ENCODE data around the gene DCUN1D3. TPM values are rescaled to one million over a fixed set of nuclear protein-coding genes. Genes with fewer than 3 reads are reported as not detected.
A peak's percentile ranks its signal among the peaks of the same experiment; 100 is the strongest.

DCUN1D3 gene
- polyA plus RNA-seq, 3 donors from 2014 or later = 0.06 to 1.5 (median 0.74) TPM

DNA sequence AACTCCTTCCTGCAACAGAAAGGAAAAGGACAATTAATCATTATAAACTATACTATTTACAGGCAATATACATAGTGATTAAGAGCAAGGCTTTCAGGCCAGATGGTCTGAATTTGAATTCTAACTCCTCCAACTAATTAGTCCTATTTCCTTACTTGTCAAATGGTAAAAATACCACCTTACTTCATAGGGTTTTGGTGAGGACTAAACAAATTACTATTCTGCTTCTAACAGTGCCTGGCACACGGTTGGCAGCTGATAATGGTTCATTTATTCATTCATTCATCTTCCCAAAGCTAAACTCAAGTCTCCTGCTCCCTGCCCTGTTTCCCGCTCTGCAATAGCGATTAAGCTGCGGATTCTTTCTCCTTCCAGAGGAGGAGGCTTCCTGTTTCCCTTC is 39.8 kb downstream of the DCUN1D3 start:
- Mint-ChIP-seq H3K9me3 (no peaks in the 10 kb centered on the region), H3K27ac (peak overlapping the region in 1 of 6 donors; percentile 2), H3K27me3 (ENCODE audit: low read depth in 3 of 3) (no peaks in the 10 kb centered on the region), H3K4me1 (peaks cover 0 to 9% of the 10 kb centered on the region in 2 donors), H3K4me3 (no peak overlapping the region), H3K36me3 (peaks cover 8 to 20% (median 11%) of the 10 kb centered on the region in 3 donors)
- no peak for DNase-seq

DNA sequence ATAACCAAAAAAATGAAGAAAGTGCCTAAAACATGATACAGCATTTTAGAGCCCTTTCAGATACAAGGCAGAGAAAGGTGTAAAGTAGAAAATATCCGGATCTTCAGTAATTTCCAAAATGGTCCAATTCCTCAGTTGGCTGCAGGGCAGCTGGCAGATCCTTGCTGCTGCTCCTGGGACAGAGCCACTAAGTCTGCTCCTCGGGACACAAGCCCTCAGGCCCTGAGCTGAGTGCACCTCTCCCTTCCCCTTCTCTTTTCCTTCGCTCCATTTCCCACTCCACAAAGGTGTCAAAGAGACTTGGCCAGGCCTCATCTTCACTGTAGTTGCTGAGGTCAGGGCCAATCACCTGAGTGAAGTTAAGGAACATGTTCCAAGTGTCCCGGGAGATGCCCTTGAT is 40.5 kb downstream of the DCUN1D3 start:
- H3K4me3 Mint-ChIP-seq = no peak overlapping the region
- DNase-seq = no peak
- no peaks in the 10 kb centered on the region for H3K27me3 Mint-ChIP-seq (ENCODE audit: low read depth in 3 of 3)
- peaks cover 0 to 9% of the 10 kb centered on the region in 2 donors for H3K4me1 Mint-ChIP-seq
- H3K27ac Mint-ChIP-seq = peak overlapping the region in 1 of 6 donors; percentile 48
- H3K36me3 Mint-ChIP-seq = peaks cover 12 to 24% (median 14%) of the 10 kb centered on the region in 3 donors
- no peaks in the 10 kb centered on the region for H3K9me3 Mint-ChIP-seq

DNA sequence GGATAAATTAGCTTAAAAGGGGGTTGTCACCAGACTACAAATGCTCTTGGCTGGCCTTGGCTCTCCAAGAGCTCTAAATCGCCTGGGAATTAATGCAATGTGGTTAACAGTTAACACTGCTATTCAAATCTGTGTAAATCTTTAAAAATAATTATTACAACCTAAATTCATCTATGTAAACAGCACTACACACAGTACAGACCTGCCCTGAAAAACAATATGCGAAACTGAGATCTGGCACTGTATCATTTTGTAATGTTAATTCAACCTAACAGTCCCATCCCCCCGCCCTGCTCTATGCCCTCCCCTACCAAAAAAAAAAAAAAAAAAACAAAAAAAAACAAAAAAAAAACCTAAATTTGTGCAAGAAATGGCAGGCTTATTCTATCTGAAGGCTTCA is 40.9 kb downstream of the DCUN1D3 start:
- Mint-ChIP-seq H3K9me3 (no peaks in the 10 kb centered on the region), H3K4me3 (no peak overlapping the region), H3K4me1 (peaks cover 0 to 6% of the 10 kb centered on the region in 2 donors), H3K27ac (no peak overlapping the region), H3K27me3 (ENCODE audit: low read depth in 3 of 3) (no peaks in the 10 kb centered on the region), H3K36me3 (peaks cover 12 to 24% (median 14%) of the 10 kb centered on the region in 3 donors)
- DNase-seq = no peak

DNA sequence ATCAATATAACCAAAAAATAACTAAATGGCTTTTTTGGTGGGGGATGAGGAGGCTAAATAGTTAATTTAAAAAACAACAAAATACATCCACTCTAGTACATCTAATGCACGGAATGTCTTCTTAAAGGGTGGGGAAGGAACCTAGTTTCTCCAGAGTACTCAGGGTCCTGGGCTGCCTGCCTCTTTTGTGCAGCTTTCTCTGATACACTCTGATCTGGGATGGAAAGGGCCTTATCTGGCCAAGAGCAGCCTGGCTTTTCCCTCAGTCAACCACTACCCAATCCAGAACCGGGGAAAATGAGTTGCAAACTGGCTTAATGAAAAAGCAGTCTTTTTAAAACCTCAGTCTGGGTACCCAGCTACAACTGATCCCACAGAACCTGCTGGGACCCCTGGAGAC is 42.9 kb downstream of the DCUN1D3 start:
- H3K36me3 Mint-ChIP-seq = peaks cover 12 to 27% (median 14%) of the 10 kb centered on the region in 3 donors
- H3K4me3 Mint-ChIP-seq = no peak overlapping the region
- DNase-seq = no peak
- H3K9me3 Mint-ChIP-seq = no peaks in the 10 kb centered on the region
- H3K4me1 Mint-ChIP-seq = no peaks in the 10 kb centered on the region
- no peak overlapping the region for H3K27ac Mint-ChIP-seq
- H3K27me3 Mint-ChIP-seq (ENCODE audit: low read depth in 3 of 3) = no peaks in the 10 kb centered on the region

DNA sequence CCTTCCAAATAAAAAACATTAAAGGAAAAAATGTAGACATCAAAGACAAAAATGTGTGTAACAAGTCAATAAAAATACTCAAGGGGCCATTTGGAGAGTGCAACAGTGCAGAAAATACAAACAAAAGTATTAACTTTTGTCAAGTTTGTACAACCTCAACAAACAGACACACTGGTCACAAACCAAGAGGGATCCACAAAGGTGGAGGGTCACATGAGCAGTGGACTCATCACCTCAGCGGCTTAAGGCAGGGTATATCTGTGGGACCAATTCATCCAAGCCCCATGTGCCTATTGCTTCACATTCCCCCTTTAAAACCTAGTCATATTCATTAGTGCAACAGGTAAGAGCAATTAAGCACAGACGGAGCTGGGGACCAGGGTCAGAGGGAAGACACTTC is 45.2 kb downstream of the DCUN1D3 start:
- Mint-ChIP-seq H3K27ac (peak overlapping the region in 1 of 6 donors; percentile 18), H3K9me3 (no peaks in the 10 kb centered on the region)

DNA sequence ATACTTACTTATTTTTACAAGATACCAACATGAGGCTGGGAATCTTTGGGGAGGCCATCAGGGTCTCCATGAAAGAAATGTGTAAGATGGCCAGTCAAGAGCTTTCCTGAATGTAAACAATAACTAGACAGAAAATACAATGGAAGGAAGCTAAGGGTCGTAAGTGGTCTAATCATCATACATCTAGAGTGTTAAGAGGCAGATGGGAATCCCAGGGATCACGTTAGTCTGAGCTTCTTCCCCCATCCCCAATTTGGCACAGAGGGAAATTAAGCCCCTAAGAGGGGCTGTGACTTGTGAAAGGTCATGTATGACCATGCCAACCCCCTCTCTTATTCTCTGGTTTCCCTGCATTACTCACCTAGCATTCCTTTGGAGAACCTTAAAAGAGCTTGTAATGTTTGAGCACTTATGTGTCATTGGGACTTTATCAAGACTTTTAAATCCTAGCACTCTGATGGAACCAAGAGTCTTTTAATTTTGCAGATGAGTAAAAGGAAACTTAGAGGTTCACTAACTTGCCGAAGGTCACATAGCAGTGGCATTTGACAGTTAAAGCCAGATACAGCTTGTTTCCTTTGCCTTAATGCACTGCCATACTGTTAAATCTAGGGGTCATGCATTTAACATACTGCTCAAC is 46.1 kb downstream of the DCUN1D3 start:
- H3K9me3 Mint-ChIP-seq = no peaks in the 10 kb centered on the region
- no peak overlapping the region for H3K4me3 Mint-ChIP-seq
- no peaks in the 10 kb centered on the region for H3K27me3 Mint-ChIP-seq (ENCODE audit: low read depth in 3 of 3)
- H3K27ac Mint-ChIP-seq = peak overlapping the region in 2 of 6 donors; percentile 8 to 40
- no peak for DNase-seq
- H3K36me3 Mint-ChIP-seq = peaks cover 4 to 11% (median 11%) of the 10 kb centered on the region in 3 donors
- H3K4me1 Mint-ChIP-seq = peaks cover 0 to 3% of the 10 kb centered on the region in 2 donors

More for the DNA sequence above, 45.2 kb downstream of the DCUN1D3 start:
- DNase-seq = no peak
- Mint-ChIP-seq H3K4me1 (peaks cover 0 to 2% of the 10 kb centered on the region in 2 donors), H3K36me3 (peaks cover 9 to 19% (median 11%) of the 10 kb centered on the region in 3 donors), H3K27me3 (ENCODE audit: low read depth in 3 of 3) (no peaks in the 10 kb centered on the region), H3K4me3 (no peak overlapping the region)

DNA sequence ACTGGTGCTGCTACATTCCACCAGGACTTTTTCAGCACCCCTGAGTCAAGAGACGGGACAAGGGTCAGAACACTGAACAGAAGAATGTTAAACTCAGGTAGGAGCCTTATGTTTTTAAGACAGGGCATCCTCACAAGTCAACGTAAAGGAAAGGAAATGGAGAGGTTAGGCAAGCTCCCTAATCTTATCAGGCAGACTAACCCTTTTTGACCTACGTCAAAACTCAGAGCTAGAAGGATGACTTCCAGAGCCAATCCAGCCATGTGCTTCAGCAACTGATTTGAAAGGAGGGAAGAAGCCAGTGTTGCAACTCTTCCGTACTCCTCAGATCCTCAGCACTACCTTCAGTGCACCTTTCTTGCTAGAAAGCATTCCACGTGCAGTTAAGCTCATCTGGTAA is 47.0 kb downstream of the DCUN1D3 start:
- Mint-ChIP-seq H3K27ac (no peak overlapping the region), H3K36me3 (peaks cover 4 to 11% (median 8%) of the 10 kb centered on the region in 3 donors), H3K4me1 (peaks cover 0 to 3% of the 10 kb centered on the region in 2 donors), H3K27me3 (ENCODE audit: low read depth in 3 of 3) (no peaks in the 10 kb centered on the region), H3K9me3 (no peaks in the 10 kb centered on the region), H3K4me3 (no peak overlapping the region)
- DNase-seq = no peak

DNA sequence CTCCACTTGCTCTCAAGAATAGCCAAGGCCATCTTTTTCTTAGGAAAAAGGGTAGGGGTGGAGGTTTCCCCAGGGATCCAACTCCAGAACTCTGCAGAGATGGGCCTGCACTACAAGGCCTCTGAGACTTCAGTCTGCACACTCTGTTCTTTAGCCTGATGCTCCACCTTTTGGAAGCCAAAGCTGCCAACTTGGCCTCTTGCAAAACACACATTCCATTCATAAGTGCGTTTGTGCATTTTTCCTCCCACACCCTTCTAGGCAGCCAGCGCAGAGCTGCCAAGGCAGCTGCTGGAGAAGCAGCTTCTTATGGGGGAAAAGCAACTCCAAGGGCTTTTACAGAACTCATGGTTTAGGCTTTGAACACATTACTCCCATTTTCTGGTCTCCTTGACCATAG is 48.6 kb downstream of the DCUN1D3 start:
- no peaks in the 10 kb centered on the region for H3K9me3 Mint-ChIP-seq
- peaks cover 0 to 2% (median 0%) of the 10 kb centered on the region in 3 donors for H3K27me3 Mint-ChIP-seq (ENCODE audit: low read depth in 3 of 3)
- H3K4me1 Mint-ChIP-seq = peaks cover 0 to 3% of the 10 kb centered on the region in 2 donors
- no peak overlapping the region for H3K4me3 Mint-ChIP-seq
- DNase-seq = no peak
- H3K36me3 Mint-ChIP-seq = peaks cover 4 to 8% (median 6%) of the 10 kb centered on the region in 3 donors
- no peak overlapping the region for H3K27ac Mint-ChIP-seq

DNA sequence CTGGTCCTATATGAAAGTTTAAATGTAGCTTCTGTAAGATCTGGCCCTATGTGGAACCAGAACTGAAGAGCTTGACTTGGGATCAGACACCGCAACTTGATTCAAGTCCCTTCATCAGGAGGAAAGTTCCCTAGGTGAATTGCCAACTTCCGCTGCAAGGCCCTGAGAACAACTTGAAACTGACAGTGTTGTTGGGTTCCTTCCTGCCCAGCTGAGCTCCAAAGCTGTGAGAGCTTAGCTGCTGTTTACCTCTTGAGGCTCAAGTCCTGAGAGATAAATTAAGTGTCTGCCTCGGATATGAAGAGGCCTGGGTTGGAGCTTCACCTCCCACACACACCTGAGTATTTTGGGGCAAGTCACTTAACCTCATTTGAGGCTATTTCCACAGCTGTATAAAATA is 49.2 kb downstream of the DCUN1D3 start:
- Mint-ChIP-seq H3K4me1 (peaks cover 0 to 3% of the 10 kb centered on the region in 2 donors), H3K27me3 (ENCODE audit: low read depth in 3 of 3) (peaks cover 0 to 2% (median 0%) of the 10 kb centered on the region in 3 donors), H3K36me3 (peaks cover 3 to 8% (median 4%) of the 10 kb centered on the region in 3 donors), H3K4me3 (no peak overlapping the region), H3K9me3 (no peaks in the 10 kb centered on the region), H3K27ac (no peak overlapping the region)
- no peak for DNase-seq

DNA sequence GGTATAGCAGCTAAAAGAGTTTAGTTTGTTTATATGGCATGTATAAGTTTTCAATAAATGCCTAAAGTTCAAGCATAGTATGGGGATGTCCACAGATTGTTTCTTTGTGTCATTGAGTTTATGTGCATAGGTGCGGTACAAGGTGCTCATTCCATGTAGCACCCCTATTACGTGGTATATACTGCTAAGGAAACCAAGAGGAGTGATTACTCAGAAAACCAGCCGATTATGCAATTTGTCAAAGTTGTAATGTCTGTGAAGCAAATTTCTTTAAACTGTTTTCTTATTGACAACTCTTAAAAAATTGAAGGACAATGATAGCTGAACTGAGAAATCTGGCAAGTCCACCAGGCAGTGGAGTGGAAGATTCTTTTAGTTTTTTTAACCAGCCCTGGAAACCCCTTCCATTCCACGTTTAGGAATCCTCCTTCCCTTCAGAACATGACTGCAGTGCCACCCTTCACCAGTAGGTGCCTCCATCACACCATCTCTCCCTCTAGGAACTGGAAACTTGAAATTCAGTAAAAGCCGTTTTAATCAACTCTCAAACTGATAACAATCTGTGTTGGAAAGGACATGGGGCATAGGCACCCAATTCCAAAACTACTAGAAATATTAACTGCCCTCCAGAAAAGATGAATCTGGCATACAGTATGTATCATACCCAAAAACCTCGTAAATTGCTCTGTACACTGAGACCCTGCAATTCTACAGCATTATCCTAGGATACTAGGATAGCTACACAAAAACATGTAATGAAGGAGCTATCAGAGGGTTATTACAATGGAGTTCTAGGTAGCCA is 50.4 kb downstream of the DCUN1D3 start:
- Mint-ChIP-seq H3K9me3 (no peaks in the 10 kb centered on the region), H3K4me1 (peaks cover 9 to 11% of the 10 kb centered on the region in 2 donors), H3K27me3 (ENCODE audit: low read depth in 3 of 3) (peaks cover 0 to 2% (median 0%) of the 10 kb centered on the region in 3 donors), H3K36me3 (peaks cover 0 to 3% (median 0%) of the 10 kb centered on the region in 3 donors), H3K4me3 (no peak overlapping the region), H3K27ac (peak overlapping the region in 1 of 6 donors; percentile 33)
- DNase-seq = peak; percentile 38 to 54 (median 48)

DNA sequence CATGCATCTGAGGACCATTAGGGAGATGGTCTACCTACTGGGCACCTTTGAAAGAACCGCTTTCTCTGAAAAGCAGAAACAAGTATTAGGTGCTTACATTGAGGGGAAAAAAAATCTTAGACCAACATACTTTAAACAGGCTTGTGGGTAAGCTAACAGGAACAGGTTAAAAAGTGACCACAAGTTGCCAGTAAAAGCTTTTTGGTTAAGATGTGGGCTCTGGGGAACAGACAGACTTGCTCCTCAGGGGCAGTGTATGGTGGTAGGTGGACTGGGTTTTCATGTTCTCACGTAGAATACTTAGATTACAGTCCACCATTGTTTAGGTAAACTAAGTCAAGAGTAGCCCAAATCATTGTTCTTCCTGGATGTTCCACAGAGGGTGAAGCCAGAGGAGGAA is 52.6 kb downstream of the DCUN1D3 start:
- no peaks in the 10 kb centered on the region for H3K9me3 Mint-ChIP-seq

DNA sequence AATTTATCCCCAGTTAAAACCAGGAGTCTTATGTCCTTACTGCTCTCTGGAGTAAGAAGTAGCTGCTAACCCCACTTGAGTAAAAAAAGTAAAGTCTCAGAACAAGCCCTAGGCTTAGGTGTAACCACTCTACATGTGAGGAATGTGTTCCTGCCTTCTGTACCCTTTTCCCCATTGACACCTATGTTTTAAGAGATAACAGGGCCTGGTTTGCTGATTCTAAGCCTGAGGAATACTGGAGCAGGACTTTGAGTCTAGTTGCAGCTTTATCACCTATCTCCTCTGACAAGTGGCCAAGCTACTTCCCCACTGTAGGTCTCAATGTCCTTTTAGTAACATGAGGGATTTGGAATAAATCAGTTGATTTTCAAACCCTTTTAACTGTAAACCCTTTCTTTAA is 53.6 kb downstream of the DCUN1D3 start:
- Mint-ChIP-seq H3K27me3 (ENCODE audit: low read depth in 3 of 3) (peaks cover 0 to 2% (median 0%) of the 10 kb centered on the region in 3 donors), H3K27ac (peak overlapping the region in 1 of 6 donors; percentile 22), H3K4me1 (peaks cover 22 to 24% of the 10 kb centered on the region in 2 donors), H3K9me3 (no peaks in the 10 kb centered on the region), H3K4me3 (no peak overlapping the region), H3K36me3 (no peaks in the 10 kb centered on the region)
- DNase-seq = no peak

More for the DNA sequence above, 52.6 kb downstream of the DCUN1D3 start:
- peak overlapping the region in 1 of 6 donors; percentile 13 for H3K27ac Mint-ChIP-seq
- peaks cover 0 to 2% (median 0%) of the 10 kb centered on the region in 3 donors for H3K27me3 Mint-ChIP-seq (ENCODE audit: low read depth in 3 of 3)
- no peak for DNase-seq
- H3K4me1 Mint-ChIP-seq = peaks cover 22 to 24% of the 10 kb centered on the region in 2 donors
- H3K4me3 Mint-ChIP-seq = no peak overlapping the region
- H3K36me3 Mint-ChIP-seq = no peaks in the 10 kb centered on the region

DNA sequence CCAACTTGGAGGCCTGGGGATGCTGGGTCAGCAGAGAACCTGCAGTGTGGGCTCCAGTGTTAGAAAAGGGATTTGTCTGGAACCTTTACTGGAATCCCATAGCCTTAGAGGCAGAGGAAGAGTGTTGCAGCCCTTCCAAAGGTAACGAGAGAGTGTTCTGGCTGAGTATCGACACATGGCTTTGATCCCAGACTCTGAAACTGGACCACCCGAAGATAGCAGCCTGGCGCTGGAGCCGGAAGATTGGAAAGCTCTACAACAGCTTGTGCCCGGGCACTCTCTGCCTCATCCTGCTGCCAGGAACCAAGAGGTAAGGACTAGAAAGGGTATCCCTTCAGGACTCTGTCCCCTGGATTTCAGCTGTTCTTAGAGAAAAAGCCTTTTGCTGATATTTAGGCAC is 54.1 kb downstream of the DCUN1D3 start:
- Mint-ChIP-seq H3K4me3 (no peak overlapping the region), H3K9me3 (no peaks in the 10 kb centered on the region), H3K27ac (peak overlapping the region in 1 of 6 donors; percentile 49), H3K4me1 (peaks cover 22 to 24% of the 10 kb centered on the region in 2 donors), H3K27me3 (ENCODE audit: low read depth in 3 of 3) (peaks cover 0 to 2% (median 0%) of the 10 kb centered on the region in 3 donors), H3K36me3 (no peaks in the 10 kb centered on the region)
- DNase-seq = no peak

DNA sequence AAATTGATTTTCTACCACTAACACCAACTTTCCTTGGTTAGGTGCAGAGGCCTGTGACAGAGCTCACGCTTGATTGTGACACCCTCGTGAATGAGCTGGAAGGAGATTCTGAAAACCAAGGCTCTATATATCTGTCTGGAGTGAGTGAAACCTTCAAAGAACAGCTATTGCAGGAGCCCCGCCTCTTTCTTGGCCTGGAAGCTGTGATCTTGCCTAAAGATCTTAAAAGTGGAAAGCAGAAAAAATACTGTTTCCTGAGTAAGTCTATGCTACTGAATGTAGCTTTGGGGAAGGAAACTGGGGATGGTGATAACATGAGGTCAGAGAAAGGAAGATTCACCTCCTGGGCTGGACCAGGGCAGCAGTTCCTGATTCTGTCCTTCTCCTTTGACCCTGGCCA is 55.6 kb downstream of the DCUN1D3 start:
- H3K9me3 Mint-ChIP-seq = no peaks in the 10 kb centered on the region
- DNase-seq = no peak
- H3K4me3 Mint-ChIP-seq = peak overlapping the region in 3 of 5 donors; percentile 20 to 28 (median 23)
- peak overlapping the region; percentile 49 to 91 (median 80) for H3K27ac Mint-ChIP-seq
- no peaks in the 10 kb centered on the region for H3K36me3 Mint-ChIP-seq
- H3K27me3 Mint-ChIP-seq (ENCODE audit: low read depth in 3 of 3) = peaks cover 0 to 2% (median 0%) of the 10 kb centered on the region in 3 donors
- H3K4me1 Mint-ChIP-seq = peaks cover 20 to 22% of the 10 kb centered on the region in 2 donors
